ENCODE results near the gene TPM2.
A peak's percentile ranks its signal among the peaks of the same experiment; 100 is the strongest.

Gene TPM2

DNA sequence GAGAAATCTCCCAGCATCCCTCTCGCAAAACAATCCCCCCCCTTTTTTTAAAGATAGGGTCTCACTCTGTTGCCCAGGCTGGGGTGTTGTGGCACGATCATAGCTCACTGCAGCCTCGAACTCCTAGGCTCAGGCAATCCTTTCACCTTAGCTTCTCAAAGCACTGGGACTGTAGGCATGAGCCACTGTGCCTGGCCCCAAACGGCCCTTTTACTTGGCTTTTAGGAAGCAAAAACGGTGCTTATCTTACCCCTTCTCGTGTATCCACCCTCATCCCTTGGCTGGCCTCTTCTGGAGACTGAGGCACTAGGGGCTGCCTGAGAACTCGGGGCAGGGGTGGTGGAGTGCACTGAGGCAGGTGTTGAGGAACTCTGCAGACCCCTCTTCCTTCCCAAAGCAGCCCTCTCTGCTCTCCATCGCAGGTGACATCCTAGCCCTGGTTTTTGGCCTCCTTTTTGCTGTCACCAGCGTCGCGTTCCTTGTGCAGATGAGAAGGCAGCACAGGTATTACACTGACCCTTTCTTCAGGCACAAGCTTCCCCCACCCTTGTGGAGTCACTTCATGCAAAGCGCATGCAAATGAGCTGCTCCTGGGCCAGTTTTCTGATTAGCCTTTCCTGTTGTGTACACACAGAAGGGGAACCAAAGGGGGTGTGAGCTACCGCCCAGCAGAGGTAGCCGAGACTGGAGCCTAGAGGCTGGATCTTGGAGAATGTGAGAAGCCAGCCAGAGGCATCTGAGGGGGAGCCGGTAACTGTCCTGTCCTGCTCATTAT, 9.2 kb downstream of the TPM2 start:
- no peaks in the 10 kb centered on the region for H3K36me3 ChIP-seq

DNA sequence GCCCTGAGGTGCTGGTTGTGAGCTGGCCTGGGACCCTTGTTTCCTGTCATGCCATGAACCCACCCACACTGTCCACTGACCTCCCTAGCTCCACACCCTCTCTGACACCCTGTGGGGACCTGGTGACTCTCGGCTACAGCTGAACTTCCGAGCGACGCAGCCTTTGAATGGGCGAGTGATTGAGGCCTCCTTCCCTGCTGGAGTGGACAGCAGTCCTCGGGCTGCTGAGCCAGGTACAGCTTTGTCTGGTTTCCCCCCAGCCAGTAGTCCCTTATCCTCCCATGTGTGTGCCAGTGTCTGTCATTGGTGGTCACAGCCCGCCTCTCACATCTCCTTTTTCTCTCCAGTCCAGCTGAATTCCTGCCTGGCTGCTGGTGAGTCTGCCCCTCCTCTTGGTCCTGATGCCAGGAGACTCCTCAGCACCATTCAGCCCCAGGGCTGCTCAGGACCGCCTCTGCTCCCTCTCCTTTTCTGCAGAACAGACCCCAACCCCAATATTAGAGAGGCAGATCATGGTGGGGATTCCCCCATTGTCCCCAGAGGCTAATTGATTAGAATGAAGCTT, 9.9 kb downstream of the TPM2 start:
- Histone ChIP-seq H3K27me3 (peaks cover 25% of the 10 kb centered on the region), H3K36me3 (no peaks in the 10 kb centered on the region), H3K4me1 (ENCODE audit: control insufficient read depth in 1 of 2, insufficient read depth in 1 of 2, low read depth in 1 of 2, low read length in 1 of 2) (peaks cover 4 to 13% of the 10 kb centered on the region in 2 experiments), H3K4me3 (ENCODE audit: low read depth in 1 of 2, low read length in 1 of 2) (no peak overlapping the region), H3K9me3 (no peaks in the 10 kb centered on the region), H3K27ac (no peak overlapping the region)
- TF ChIP-seq, protein P1, sequence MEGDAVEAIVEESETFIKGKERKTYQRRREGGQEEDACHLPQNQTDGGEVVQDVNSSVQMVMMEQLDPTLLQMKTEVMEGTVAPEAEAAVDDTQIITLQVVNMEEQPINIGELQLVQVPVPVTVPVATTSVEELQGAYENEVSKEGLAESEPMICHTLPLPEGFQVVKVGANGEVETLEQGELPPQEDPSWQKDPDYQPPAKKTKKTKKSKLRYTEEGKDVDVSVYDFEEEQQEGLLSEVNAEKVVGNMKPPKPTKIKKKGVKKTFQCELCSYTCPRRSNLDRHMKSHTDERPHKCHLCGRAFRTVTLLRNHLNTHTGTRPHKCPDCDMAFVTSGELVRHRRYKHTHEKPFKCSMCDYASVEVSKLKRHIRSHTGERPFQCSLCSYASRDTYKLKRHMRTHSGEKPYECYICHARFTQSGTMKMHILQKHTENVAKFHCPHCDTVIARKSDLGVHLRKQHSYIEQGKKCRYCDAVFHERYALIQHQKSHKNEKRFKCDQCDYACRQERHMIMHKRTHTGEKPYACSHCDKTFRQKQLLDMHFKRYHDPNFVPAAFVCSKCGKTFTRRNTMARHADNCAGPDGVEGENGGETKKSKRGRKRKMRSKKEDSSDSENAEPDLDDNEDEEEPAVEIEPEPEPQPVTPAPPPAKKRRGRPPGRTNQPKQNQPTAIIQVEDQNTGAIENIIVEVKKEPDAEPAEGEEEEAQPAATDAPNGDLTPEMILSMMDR (IDR thresholded peaks at IDR 0.05) = no peak

More for the DNA sequence above, 9.2 kb downstream of the TPM2 start:
- no peak overlapping the region for H3K27ac ChIP-seq
- H3K9me3 ChIP-seq = no peaks in the 10 kb centered on the region
- peaks cover 18% of the 10 kb centered on the region for H3K27me3 ChIP-seq
- H3K4me1 ChIP-seq (ENCODE audit: control insufficient read depth in 1 of 2, insufficient read depth in 1 of 2, low read depth in 1 of 2, low read length in 1 of 2) = peaks cover 4 to 9% of the 10 kb centered on the region in 2 experiments
- no peak overlapping the region for H3K4me3 ChIP-seq (ENCODE audit: low read depth in 1 of 2, low read length in 1 of 2)
- TF ChIP-seq, protein P1 (IDR thresholded peaks at IDR 0.05) = no peak

DNA sequence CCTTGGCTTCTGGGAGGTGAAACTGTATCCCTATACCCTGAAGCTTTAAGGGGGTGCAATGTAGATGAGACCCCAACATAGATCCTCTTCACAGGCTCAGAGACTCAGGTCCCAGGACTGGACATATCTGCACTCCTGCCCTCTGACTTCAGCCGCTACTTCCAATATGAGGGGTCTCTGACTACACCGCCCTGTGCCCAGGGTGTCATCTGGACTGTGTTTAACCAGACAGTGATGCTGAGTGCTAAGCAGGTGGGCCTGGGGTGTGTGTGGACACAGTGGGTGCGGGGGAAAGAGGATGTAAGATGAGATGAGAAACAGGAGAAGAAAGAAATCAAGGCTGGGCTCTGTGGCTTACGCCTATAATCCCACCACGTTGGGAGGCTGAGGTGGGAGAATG, 10.6 kb downstream of the TPM2 start:
- H3K9me3 ChIP-seq = no peaks in the 10 kb centered on the region
- peaks cover 4 to 13% of the 10 kb centered on the region in 2 experiments for H3K4me1 ChIP-seq (ENCODE audit: control insufficient read depth in 1 of 2, insufficient read depth in 1 of 2, low read depth in 1 of 2, low read length in 1 of 2)
- H3K27ac ChIP-seq = no peak overlapping the region
- no peaks in the 10 kb centered on the region for H3K36me3 ChIP-seq
- peaks cover 32% of the 10 kb centered on the region for H3K27me3 ChIP-seq
- TF ChIP-seq, protein P1 (IDR thresholded peaks at IDR 0.05) = no peak
- H3K4me3 ChIP-seq (ENCODE audit: low read depth in 1 of 2, low read length in 1 of 2) = no peak overlapping the region

DNA sequence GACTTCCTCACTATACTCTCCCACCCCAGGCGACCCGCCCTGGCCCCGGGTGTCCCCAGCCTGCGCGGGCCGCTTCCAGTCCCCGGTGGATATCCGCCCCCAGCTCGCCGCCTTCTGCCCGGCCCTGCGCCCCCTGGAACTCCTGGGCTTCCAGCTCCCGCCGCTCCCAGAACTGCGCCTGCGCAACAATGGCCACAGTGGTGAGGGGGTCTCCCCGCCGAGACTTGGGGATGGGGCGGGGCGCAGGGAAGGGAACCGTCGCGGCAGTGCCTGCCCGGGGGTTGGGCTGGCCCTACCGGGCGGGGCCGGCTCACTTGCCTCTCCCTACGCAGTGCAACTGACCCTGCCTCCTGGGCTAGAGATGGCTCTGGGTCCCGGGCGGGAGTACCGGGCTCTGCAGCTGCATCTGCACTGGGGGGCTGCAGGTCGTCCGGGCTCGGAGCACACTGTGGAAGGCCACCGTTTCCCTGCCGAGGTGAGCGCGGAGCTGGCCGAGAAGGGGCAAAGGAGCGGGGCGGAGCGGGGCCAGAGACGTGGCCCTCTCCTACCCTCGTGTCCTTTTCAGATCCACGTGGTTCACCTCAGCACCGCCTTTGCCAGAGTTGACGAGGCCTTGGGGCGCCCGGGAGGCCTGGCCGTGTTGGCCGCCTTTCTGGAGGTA, 13.9 kb downstream of the TPM2 start:
- Histone ChIP-seq H3K4me1 (ENCODE audit: control insufficient read depth in 1 of 2, insufficient read depth in 1 of 2, low read depth in 1 of 2, low read length in 1 of 2) (peaks cover 4 to 13% of the 10 kb centered on the region in 2 experiments), H3K27ac (no peak overlapping the region), H3K36me3 (no peaks in the 10 kb centered on the region), H3K9me3 (no peaks in the 10 kb centered on the region), H3K4me3 (ENCODE audit: low read depth in 1 of 2, low read length in 1 of 2) (peak overlapping the region in 1 of 2 experiments; percentile 40), H3K27me3 (peaks cover 45% of the 10 kb centered on the region)
- TF ChIP-seq, protein P1 (IDR thresholded peaks at IDR 0.05) = no peak

DNA sequence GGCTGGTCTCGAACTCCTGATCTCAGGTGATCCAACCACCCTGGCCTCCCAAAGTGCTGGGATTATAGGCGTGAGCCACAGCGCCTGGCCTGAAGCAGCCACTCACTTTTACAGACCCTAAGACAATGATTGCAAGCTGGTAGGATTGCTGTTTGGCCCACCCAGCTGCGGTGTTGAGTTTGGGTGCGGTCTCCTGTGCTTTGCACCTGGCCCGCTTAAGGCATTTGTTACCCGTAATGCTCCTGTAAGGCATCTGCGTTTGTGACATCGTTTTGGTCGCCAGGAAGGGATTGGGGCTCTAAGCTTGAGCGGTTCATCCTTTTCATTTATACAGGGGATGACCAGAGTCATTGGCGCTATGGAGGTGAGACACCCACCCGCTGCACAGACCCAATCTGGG, 14.5 kb downstream of the TPM2 start:
- Histone ChIP-seq H3K27ac (no peak overlapping the region), H3K36me3 (no peaks in the 10 kb centered on the region), H3K27me3 (peaks cover 45% of the 10 kb centered on the region), H3K4me1 (ENCODE audit: control insufficient read depth in 1 of 2, insufficient read depth in 1 of 2, low read depth in 1 of 2, low read length in 1 of 2) (peaks cover 4 to 13% of the 10 kb centered on the region in 2 experiments), H3K4me3 (ENCODE audit: low read depth in 1 of 2, low read length in 1 of 2) (no peak overlapping the region), H3K9me3 (no peaks in the 10 kb centered on the region)
- TF ChIP-seq, protein P1 (IDR thresholded peaks at IDR 0.05) = no peak
